ENCODE results near the gene HDAC3. TPM values are rescaled to one million over a fixed set of nuclear protein-coding genes. Genes with fewer than 3 reads are reported as not detected.
A peak's percentile ranks its signal among the peaks of the same experiment; 100 is the strongest.

HDAC3 gene
- total RNA-seq, 2 donors from 2014 or later: 73.3 to 78.9 TPM

DNA sequence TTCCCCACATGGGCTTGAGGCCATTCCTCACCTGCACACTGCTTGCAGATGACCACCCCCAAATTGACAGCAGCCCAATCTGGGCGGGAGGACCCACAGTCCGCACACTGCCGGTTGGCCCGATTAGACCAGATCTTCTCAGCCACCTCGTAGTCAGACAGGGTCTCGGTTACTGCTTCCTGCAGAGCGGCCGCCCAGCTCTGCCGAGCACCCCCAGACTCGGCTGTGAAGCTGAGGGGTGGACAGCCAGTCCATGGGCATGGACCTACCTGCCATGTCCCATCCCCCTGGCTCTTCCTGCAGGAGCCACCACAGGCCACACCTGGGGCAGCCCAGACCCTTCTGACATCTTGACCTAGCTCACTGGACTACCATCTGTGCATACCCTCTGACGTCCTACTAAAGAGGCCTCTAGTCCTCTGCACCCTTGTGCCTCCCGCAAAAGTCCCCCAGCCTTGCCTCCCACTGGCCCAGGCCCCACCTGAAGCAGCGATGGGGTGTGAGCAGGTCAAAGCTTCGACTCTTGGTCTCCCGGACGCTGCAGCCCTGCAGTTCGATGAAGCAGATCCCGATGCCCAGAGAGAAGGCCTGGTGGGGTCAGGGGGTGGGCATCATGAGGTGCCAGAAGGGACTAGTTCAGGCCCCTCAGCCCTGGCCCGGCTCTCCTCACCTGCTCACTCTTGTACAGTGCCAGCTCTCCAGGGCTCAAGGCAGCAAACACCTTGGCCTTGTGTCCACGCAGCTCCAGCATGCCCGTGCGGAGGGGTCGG is 35.6 kb upstream of the HDAC3 start:
- H3K27ac Mint-ChIP-seq: no peak overlapping the region
- TF ChIP-seq, protein P1, sequence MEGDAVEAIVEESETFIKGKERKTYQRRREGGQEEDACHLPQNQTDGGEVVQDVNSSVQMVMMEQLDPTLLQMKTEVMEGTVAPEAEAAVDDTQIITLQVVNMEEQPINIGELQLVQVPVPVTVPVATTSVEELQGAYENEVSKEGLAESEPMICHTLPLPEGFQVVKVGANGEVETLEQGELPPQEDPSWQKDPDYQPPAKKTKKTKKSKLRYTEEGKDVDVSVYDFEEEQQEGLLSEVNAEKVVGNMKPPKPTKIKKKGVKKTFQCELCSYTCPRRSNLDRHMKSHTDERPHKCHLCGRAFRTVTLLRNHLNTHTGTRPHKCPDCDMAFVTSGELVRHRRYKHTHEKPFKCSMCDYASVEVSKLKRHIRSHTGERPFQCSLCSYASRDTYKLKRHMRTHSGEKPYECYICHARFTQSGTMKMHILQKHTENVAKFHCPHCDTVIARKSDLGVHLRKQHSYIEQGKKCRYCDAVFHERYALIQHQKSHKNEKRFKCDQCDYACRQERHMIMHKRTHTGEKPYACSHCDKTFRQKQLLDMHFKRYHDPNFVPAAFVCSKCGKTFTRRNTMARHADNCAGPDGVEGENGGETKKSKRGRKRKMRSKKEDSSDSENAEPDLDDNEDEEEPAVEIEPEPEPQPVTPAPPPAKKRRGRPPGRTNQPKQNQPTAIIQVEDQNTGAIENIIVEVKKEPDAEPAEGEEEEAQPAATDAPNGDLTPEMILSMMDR (conservative IDR thresholded peaks at IDR 0.05): no peak
- no peak overlapping the region for H3K4me3 Mint-ChIP-seq

DNA sequence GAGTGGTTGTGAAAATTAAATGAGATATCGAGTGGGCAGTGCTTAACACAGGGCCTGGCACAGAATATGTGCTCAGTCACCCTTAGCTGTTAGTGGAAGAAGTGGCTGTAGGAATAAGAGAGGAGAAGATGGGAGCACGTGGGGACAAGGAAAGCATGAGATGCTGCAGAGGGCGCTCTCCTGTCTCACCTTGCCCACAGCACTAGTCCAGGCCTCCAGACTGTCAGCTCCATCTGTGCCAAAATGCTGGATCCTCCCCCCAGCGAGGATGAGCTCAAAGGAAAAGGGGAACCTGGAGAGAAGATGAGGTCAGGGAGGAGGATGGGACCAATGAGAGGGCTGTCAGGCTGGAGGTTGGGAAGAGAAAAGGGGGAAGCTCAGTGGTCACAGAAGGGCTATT is 32.9 kb upstream of the HDAC3 start:
- Mint-ChIP-seq H3K9me3 (no peaks in the 10 kb centered on the region), H3K27ac (no peak overlapping the region), H3K4me1 (peaks cover 7% of the 10 kb centered on the region), H3K27me3 (ENCODE audit: insufficient read depth) (no peaks in the 10 kb centered on the region), H3K4me3 (no peak overlapping the region), H3K36me3 (ENCODE audit: low read depth) (peaks cover 32% of the 10 kb centered on the region)
- Histone ChIP-seq H3K9me3 (ENCODE audit: control insufficient read depth, low read length) (no peaks in the 10 kb centered on the region), H3K4me3 (ENCODE audit: low read length) (no peak overlapping the region), H3K36me3 (ENCODE audit: control insufficient read depth, insufficient read depth, low read length) (no peaks in the 10 kb centered on the region), H3K9ac (ENCODE audit: extremely low read depth, low read length, poor library complexity, severe bottlenecking) (no peak overlapping the region), H3K27ac (ENCODE audit: low read depth, low read length) (no peak overlapping the region), H3K27me3 (ENCODE audit: control insufficient read depth, insufficient read depth, low read length, poor library complexity, severe bottlenecking) (no peaks in the 10 kb centered on the region), H3K4me1 (ENCODE audit: control insufficient read depth, insufficient read depth, low read length) (no peaks in the 10 kb centered on the region)
- TF ChIP-seq, protein P1 (conservative IDR thresholded peaks at IDR 0.05): peak; percentile 60
- DNase-seq: peak; percentile 71
- 72% methylated on average over 4 of the region's 4 CpGs; no CpG with 5 or more reads in 1 of the 2 experiments for WGBS, 2 experiments (ENCODE audit: insufficient coverage in 1 of 2, insufficient read length in 1 of 2)

More for the DNA sequence above, 35.6 kb upstream of the HDAC3 start:
- peaks cover 8% of the 10 kb centered on the region for H3K4me1 Mint-ChIP-seq
- 94 to 97% methylated on average over 11 to 23 of the region's 23 CpGs for WGBS, 2 experiments (ENCODE audit: insufficient coverage in 1 of 2, insufficient read length in 1 of 2)
- no peak for DNase-seq
- H3K36me3 ChIP-seq (ENCODE audit: control insufficient read depth, insufficient read depth, low read length): peaks cover 7% of the 10 kb centered on the region
- H3K4me3 ChIP-seq (ENCODE audit: low read length): no peak overlapping the region
- no peak overlapping the region for H3K27ac ChIP-seq (ENCODE audit: low read depth, low read length)
- no peaks in the 10 kb centered on the region for H3K4me1 ChIP-seq (ENCODE audit: control insufficient read depth, insufficient read depth, low read length)
- no peaks in the 10 kb centered on the region for H3K27me3 Mint-ChIP-seq (ENCODE audit: insufficient read depth)
- peaks cover 29% of the 10 kb centered on the region for H3K36me3 Mint-ChIP-seq (ENCODE audit: low read depth)
- H3K9ac ChIP-seq (ENCODE audit: extremely low read depth, low read length, poor library complexity, severe bottlenecking): no peak overlapping the region
- no peaks in the 10 kb centered on the region for H3K9me3 ChIP-seq (ENCODE audit: control insufficient read depth, low read length)
- no peaks in the 10 kb centered on the region for H3K27me3 ChIP-seq (ENCODE audit: control insufficient read depth, insufficient read depth, low read length, poor library complexity, severe bottlenecking)
- no peaks in the 10 kb centered on the region for H3K9me3 Mint-ChIP-seq

DNA sequence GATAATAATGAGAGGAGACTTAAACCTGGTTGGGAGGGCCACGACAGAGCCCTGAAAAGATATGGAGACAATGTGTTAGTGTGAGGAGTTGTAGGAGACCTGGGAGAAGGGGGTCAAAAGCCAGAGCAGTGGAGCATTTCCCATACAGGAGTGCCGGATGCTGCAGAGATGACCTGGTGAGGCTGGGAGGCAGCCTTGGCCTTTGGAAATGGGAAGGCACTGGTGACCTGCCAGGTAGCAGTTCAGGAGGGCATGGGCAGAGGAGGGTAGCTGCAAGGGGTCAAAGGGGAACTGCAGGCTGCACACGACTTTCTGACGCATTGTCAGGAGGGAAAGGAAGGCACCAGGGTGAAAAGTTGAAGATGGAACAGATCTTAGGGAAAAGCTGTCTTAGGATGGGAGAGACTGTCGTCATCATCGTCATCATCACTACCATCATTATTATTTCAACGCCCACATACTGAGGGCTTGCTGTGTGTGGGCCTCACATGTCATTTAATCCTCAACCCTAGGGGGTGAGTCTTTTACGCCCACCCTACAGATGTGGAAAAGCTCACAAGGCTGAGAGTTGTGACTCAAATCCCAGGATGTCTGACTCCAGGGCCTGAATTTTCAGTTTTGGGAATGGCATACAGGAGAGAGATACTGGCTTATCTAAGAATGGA is 32.1 kb upstream of the HDAC3 start:
- Histone ChIP-seq H3K9me3 (ENCODE audit: control insufficient read depth, low read length) (no peaks in the 10 kb centered on the region), H3K4me3 (ENCODE audit: low read length) (no peak overlapping the region), H3K4me1 (ENCODE audit: control insufficient read depth, insufficient read depth, low read length) (no peaks in the 10 kb centered on the region), H3K27ac (ENCODE audit: low read depth, low read length) (no peak overlapping the region), H3K36me3 (ENCODE audit: control insufficient read depth, insufficient read depth, low read length) (no peaks in the 10 kb centered on the region), H3K27me3 (ENCODE audit: control insufficient read depth, insufficient read depth, low read length, poor library complexity, severe bottlenecking) (no peaks in the 10 kb centered on the region), H3K9ac (ENCODE audit: extremely low read depth, low read length, poor library complexity, severe bottlenecking) (no peak overlapping the region)
- Mint-ChIP-seq H3K36me3 (ENCODE audit: low read depth) (peaks cover 34% of the 10 kb centered on the region), H3K27me3 (ENCODE audit: insufficient read depth) (no peaks in the 10 kb centered on the region), H3K4me3 (no peak overlapping the region), H3K4me1 (peaks cover 7% of the 10 kb centered on the region), H3K27ac (no peak overlapping the region), H3K9me3 (no peaks in the 10 kb centered on the region)
- WGBS, 2 experiments (ENCODE audit: insufficient coverage in 1 of 2, insufficient read length in 1 of 2): 74 to 90% methylated on average over 6 to 8 of the region's 8 CpGs
- DNase-seq: no peak
- TF ChIP-seq, protein P1 (conservative IDR thresholded peaks at IDR 0.05): no peak

Measured in endodermal cell (in vitro differentiated cells).